Erythroblast (primary cell): ENCODE data around the gene GNG7.
"Not testable (repeated sequence)": the region's sequence is repeated elsewhere in the genome, so short reads cannot be mapped to it uniquely, and the experiment has no call there.

ENCODE experiments used
- DNase-seq, 2 experiments: peaks; one replicate each; lab custom pipeline; 2025; lab: John Stamatoyannopoulos, UW
- GATA1 ChIP-seq: IDR thresholded peaks from 2 replicates; pipeline ENCODE4 v1.6.1; 2011; ENCODE audit warnings: low read depth, mild to moderate bottlenecking, control low read depth, low read length, moderate library complexity
- POLR2A ChIP-seq: IDR thresholded peaks from 2 replicates; pipeline ENCODE4 v1.6.1; 2011; ENCODE audit warnings: mild to moderate bottlenecking, low read length

GNG7 gene

DNA sequence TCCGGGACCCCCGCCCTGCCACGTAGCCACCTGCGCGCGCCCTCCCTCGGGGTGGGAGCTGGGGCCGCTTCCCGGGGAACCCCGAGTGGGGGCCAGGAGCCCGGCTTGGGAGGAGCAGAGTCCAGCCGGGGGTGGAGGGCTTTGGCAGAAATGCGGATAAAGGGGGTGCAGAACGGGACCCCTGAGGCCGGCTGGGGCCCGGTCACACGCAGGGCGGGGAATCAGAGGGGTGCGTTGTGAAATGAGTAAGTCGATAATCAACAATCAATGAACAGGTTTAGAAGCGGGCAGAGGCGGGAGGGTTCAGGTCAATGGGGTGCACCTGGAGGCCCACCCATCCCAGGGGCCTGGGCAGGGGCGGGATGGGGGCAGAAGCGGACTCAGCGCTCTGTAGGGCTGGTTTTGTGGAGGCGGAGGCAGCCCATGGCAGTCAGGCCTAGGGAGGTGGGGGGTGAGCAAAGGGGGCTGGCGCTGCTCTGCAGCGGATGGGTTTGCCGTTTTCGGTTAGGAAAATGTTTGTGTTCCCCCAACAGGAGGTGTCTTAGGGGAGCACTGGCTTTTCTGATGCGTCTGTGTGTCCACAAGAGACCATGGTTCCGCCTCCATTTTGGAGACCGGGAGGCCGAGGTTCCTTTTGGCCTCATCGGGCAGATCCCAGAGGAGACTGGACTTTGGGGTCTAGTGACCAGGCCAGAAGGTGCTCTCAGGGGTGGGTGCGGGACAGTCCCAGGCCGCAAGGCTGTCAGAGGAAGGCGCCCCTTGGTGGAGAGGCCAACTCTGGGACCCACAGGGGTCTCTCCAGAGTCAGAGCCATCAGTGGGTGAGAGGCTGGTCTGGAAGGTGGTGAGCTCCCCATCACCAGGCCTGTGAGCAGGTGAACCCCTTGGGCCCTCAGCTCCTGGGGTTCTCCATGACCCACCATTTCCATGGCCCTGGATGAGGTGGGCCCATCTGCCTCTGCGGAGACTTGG, 19.4 kb upstream of the GNG7 start:
- DNase-seq: no peak
- TF ChIP-seq POLR2A (no peak), GATA1 (no peak)

DNA sequence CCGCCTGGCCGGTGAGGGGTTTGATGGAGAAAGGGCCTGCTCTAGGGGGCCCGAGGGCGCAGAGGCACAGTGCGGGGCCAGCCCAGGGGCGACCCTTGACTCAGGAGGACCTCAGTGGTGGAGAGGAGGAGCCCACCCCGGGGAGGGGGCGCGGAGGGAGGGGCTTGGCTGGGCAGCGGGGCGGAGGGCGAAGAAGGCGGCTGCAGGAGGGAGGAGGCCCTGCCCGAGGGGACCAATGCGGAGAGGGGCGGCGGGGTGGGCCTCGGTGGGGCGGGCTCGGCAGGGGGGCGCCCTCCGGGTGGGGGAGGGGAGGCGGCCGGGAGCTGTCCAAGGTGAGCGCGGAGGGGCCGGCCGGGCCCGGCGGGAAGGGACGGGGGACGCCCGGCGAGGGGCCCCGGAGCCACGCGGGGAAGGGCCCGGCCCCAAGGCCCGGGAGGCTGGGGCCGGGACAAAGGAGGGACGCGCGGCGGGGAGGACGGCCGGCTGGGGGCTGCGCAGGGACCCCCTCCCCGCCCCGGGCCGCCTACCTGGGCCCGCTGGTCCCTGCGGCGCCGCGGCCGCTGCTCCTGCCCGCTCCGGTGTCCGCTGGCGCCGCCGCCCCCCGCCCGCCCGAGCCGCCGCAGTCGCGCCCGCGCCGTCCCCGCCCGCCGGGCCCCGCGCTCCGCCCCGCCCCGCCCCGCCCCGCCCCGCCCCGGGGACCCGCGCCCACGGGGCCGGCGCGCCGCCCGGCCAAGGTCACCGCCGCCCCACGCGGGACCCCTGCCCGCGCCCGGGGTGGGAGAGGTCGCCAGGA, 18.5 kb upstream of the GNG7 start, which contains the start of gene DIRAS1:
Gene DIRAS1 (minus strand): TSS at position 596 of the 793 bp plus-strand sequence. CDS start 3,566 bp downstream, outside the sequence.
- DNase-seq: no peak
- TF ChIP-seq GATA1: no peak
- TF ChIP-seq POLR2A: no peak

- no peak for TF ChIP-seq POLR2A
- TF ChIP-seq GATA1: no peak
- no peak for DNase-seq
Measured at GRCh38 chr19:2719920-2720776, 17.7 kb upstream of the GNG7 start.

GRCh38 chr19:2719232-2719735, 16.8 kb upstream of the GNG7 start:
- TF ChIP-seq POLR2A (no peak), GATA1 (no peak)

DNA sequence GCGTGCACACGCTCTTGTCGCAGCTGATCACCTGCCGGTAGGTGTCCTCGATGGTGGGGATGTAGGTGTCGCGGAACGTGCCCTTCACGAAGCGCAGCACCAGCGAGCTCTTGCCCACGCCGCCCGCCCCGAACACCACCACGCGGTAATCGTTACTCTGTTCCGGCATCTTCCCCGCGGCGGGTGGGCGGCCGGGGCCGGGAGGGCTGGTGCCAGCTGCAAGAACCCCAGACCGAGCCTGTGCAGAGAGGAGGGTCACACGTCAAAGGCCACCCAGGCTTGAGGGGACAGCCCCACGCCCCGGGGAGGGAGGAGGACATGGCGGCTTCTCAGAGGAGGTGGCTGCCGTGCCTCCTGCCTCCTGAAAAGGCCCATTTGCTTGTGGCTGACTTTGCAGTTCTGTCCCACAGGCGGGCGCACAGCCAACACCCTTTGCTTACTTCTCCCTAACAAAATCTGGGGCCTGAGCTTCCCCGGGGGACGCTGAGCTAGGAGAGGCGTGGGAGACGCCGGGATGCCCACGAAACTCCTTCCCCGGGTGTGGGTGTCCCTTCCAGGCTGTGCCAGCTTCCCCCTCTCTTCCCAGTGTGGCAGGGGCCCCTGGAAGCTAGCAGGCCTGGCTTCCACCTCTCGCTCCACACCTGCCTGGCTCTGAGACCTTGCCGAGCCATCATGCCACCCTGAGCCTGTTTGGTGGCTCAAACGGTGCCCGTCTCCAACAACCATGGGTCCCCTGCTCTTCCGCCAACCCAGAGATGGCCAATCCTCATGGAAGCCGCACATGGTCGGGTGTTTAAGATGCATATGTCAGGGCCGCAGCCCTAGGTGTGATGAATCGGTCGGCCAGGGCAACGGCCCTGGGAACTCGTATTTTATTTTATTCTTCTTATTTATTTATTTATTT, 15.4 kb upstream of the GNG7 start:
- TF ChIP-seq GATA1 (no peak), POLR2A (no peak)
- DNase-seq: no peak

More at GRCh38 chr19:2719232-2719735, 16.8 kb upstream of the GNG7 start:
- DNase-seq: no peak

GRCh38 chr19:2716722-2717637, 14.5 kb upstream of the GNG7 start:
- TF ChIP-seq POLR2A (no peak), GATA1 (no peak)
- no peak for DNase-seq

DNA sequence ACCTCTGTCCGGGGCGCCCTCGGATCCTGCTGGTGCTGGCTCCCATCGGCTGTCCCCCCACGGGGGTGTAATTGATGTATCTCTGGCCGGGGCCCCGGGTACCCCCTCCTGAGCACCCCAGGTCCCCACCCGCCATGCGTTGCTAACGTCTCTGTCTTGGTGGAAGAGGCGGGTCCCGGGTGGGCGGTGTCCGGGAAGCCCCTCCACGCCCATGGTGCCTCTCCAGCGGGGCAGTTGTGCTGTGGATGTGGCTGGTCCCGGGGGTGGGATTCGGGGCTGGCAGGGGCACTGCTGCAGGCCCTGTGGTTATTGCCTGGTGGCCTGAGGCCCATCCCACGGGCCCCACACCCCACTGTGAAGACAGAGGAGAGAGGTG, 13.8 kb upstream of the GNG7 start:
- no peak for TF ChIP-seq GATA1
- no peak for TF ChIP-seq POLR2A
- DNase-seq: no peak

GRCh38 chr19:2715470-2716274, 13.2 kb upstream of the GNG7 start:
- TF ChIP-seq GATA1 (no peak), POLR2A (no peak)
- peak in 1 of 2 experiments; percentile 26 for DNase-seq

DNA sequence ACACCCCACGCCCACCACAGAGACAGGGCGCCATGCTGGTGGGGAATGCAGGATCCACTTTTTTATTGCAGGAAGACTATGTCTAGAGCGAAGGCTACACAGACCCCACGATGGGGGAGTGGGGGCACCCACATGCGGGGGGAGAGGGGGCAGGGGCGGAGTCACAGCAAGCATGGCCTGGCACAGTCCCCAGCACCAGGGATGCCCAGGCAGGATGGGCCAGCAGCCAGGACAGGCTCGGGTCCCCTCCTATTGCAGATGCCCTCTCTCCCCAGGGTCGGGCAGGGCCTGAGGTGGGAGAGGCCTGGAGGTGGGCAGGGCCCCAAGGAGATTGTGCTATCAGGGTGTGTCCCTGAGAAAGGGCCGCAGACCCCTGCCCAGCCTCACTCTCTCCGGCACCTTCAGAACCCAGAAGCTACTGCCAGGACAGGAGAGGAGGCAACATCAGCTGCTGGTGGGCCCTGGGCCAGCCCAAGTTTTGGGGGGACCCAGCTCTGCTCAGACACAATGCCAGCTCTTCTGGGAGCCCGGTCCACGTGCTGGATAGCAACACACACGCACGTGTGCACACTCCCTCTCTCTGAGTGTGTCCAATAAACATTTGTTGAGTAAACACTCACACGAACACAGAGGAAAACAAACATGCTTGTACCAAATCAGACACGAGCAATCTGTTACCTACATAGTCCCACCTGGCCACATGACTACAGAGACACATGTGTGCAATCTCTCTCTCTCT, 12.2 kb upstream of the GNG7 start:
- DNase-seq: no peak
- no peak for TF ChIP-seq GATA1
- TF ChIP-seq POLR2A: no peak

GRCh38 chr19:2714102-2714501, 11.6 kb upstream of the GNG7 start:
- DNase-seq: not testable (repeated sequence)

- not testable (repeated sequence) for DNase-seq
Measured at GRCh38 chr19:2713170-2713569, 10.7 kb upstream of the GNG7 start.
